HG02938 (cell line): ENCODE measurements around the gene MED14.
A peak's percentile ranks its signal among the peaks of the same experiment; 100 is the strongest.

Source experiments
- ATAC-seq: cut with Tn5 transposase; IDR thresholded peaks from one replicate; pipeline ENCODE4 v1.9.1; 2021; ENCODE audit warnings: mild to moderate bottlenecking, moderate library complexity; ENCODE audit not compliant: unreplicated experiment

MED14 gene

GRCh38 chrX:40671126-40671525 is 64.2 kb downstream of the MED14 start:
- no peak for ATAC-seq

- no peak for ATAC-seq
Observed at GRCh38 chrX:40663880-40664630, 71.3 kb downstream of the MED14 start.

GRCh38 chrX:40663078-40663740 is 72.1 kb downstream of the MED14 start:
- ATAC-seq, result no peak

GRCh38 chrX:40661489-40661888 is 73.9 kb downstream of the MED14 start:
- no peak for ATAC-seq

GRCh38 chrX:40660381-40660780 is 75.0 kb downstream of the MED14 start:
- no peak for ATAC-seq

GRCh38 chrX:40653535-40653934 is 81.8 kb downstream of the MED14 start:
- no peak for ATAC-seq

GRCh38 chrX:40652664-40653063 is 82.7 kb downstream of the MED14 start:
- no peak for ATAC-seq

- ATAC-seq, result no peak
Observed at GRCh38 chrX:40651620-40652223, 83.6 kb downstream of the MED14 start.

GRCh38 chrX:40647307-40648197 is 87.8 kb downstream of the MED14 start, which contains the start of gene CXorf38:
CXorf38 (minus strand) TSS chrX:40647561; CDS start chrX:40647520, 41 bp downstream.
- ATAC-seq, result peak; percentile 54

GRCh38 chrX:40646489-40647306 is 88.6 kb downstream of the MED14 start:
- ATAC-seq, result peak; percentile 23

GRCh38 chrX:40644821-40645358 is 90.5 kb downstream of the MED14 start:
- ATAC-seq, result no peak

GRCh38 chrX:40644176-40644575 is 91.2 kb downstream of the MED14 start:
- ATAC-seq, result no peak

- no peak for ATAC-seq
Observed at GRCh38 chrX:40637687-40638086, 97.7 kb downstream of the MED14 start.

- ATAC-seq, result no peak
Observed at GRCh38 chrX:40632199-40632598, 103.1 kb downstream of the MED14 start.

- ATAC-seq, result no peak
Observed at GRCh38 chrX:40628506-40628905, 106.8 kb downstream of the MED14 start.

- ATAC-seq, result no peak
Observed at GRCh38 chrX:40625294-40625693, 110.0 kb downstream of the MED14 start.

GRCh38 chrX:40623665-40624064 is 111.7 kb downstream of the MED14 start:
- ATAC-seq, result no peak

GRCh38 chrX:40623139-40623536 is 112.2 kb downstream of the MED14 start, which contains the start of gene MPC1L:
MPC1L (plus strand) TSS chrX:40623428; CDS start chrX:40623566, 138 bp downstream.
- ATAC-seq, result no peak

GRCh38 chrX:40622479-40623138 is 112.7 kb downstream of the MED14 start:
- no peak for ATAC-seq
